ENCODE data around the gene KRT85.

KRT85 gene

DNA sequence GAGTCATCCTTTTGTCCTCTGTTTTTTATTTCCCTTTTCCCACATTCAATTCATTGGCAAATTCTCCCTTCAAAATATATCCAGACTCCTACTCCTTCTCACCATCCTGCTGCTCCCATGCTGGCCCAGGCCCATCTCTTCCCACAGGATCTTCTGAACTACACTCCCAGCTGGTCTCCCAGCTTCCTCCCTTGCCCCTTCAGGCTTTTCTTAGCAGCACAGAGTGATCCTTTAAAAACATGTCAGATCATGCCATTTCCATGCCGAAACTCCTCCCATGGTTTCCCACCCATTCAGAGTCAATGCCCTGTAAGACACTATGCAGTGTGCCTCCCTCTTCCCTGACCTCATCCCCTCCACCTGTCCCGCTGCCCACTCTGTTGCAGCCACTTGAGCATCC, 20.6 kb upstream of the KRT85 start:
- DNase-seq (no peak), ATAC-seq (ENCODE audit: insufficient read depth, low read depth) (no peak)
- H3K4me3 ChIP-seq (ENCODE audit: low read depth in 1 of 2, low read length in 2 of 2), result no peak overlapping the region
- H3K4me2 ChIP-seq (ENCODE audit: insufficient read depth, low read length), result no peak overlapping the region
- H3K4me1 ChIP-seq (ENCODE audit: insufficient read depth, low read length), result no peaks in the 10 kb centered on the region
- H3K79me2 ChIP-seq (ENCODE audit: insufficient read depth, low read length), result no peaks in the 10 kb centered on the region
- H3K9ac ChIP-seq (ENCODE audit: low read depth, low read length), result no peak overlapping the region
- peaks cover 35% of the 10 kb centered on the region for H3K27me3 ChIP-seq (ENCODE audit: insufficient read depth, low read length, poor library complexity)
- TF ChIP-seq, protein P1, sequence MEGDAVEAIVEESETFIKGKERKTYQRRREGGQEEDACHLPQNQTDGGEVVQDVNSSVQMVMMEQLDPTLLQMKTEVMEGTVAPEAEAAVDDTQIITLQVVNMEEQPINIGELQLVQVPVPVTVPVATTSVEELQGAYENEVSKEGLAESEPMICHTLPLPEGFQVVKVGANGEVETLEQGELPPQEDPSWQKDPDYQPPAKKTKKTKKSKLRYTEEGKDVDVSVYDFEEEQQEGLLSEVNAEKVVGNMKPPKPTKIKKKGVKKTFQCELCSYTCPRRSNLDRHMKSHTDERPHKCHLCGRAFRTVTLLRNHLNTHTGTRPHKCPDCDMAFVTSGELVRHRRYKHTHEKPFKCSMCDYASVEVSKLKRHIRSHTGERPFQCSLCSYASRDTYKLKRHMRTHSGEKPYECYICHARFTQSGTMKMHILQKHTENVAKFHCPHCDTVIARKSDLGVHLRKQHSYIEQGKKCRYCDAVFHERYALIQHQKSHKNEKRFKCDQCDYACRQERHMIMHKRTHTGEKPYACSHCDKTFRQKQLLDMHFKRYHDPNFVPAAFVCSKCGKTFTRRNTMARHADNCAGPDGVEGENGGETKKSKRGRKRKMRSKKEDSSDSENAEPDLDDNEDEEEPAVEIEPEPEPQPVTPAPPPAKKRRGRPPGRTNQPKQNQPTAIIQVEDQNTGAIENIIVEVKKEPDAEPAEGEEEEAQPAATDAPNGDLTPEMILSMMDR (IDR thresholded peaks at IDR 0.05; ENCODE audit: borderline replicate concordance, extremely low read depth, low read length, poor library complexity, severe bottlenecking), result no peak
- no peak for TF ChIP-seq EZH2 (IDR thresholded peaks at IDR 0.05; ENCODE audit: borderline replicate concordance, low read depth, low read length, severe bottlenecking)
- no peak overlapping the region for H2AFZ ChIP-seq (ENCODE audit: low read depth, low read length)
- no peaks in the 10 kb centered on the region for H3K36me3 ChIP-seq (ENCODE audit: insufficient read depth, low read length)
- peaks cover 4% of the 10 kb centered on the region for H4K20me1 ChIP-seq (ENCODE audit: insufficient read depth, low read length)
- H3K9me3 ChIP-seq (ENCODE audit: insufficient read depth, low read length, severe bottlenecking), result no peaks in the 10 kb centered on the region
- H3K27ac ChIP-seq (ENCODE audit: low read length), result no peak overlapping the region

DNA sequence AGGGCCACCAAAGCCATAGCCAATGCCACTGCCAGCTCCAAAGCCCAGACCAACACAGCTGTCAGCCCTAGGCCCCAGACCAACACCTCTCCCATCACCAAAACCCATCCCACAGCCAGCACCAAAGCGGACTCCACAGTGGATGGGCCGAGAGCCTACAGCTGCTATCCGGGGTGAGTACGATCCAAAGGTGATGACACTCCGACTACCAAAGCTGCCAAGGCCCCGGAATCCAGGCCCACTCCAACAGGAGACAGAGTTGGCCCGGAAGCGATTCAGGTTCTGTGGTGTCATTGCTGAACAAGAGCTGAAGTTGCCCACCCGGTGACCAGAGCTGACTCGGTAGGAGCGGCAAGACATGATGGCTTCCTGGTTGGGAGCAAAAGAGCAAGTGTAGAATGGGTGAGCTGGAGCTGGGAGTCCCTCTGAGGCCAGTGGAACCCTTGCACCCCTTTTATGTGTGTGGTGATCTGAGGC, 18.0 kb upstream of the KRT85 start, which contains the start of gene KRT84:
Gene KRT84, minus strand, starts transcription at position 427 of the 477 bp plus-strand sequence. Its CDS starts 67 bp downstream, at position 360.
- DNase-seq (no peak), ATAC-seq (ENCODE audit: insufficient read depth, low read depth) (no peak)
- Histone ChIP-seq H3K27ac (ENCODE audit: low read length) (no peak within 1 kb of the TSS), H3K4me3 (ENCODE audit: low read depth in 1 of 2, low read length in 2 of 2) (no peak within 1 kb of the TSS), H3K36me3 (ENCODE audit: insufficient read depth, low read length) (no peaks in the 10 kb centered on the region), H3K4me2 (ENCODE audit: insufficient read depth, low read length) (no peak within 1 kb of the TSS), H3K4me1 (ENCODE audit: insufficient read depth, low read length) (no peaks in the 10 kb centered on the region), H3K79me2 (ENCODE audit: insufficient read depth, low read length) (no peaks in the 10 kb centered on the region), H3K9ac (ENCODE audit: low read depth, low read length) (no peak within 1 kb of the TSS), H3K9me3 (ENCODE audit: insufficient read depth, low read length, severe bottlenecking) (no peaks in the 10 kb centered on the region), H4K20me1 (ENCODE audit: insufficient read depth, low read length) (peaks cover 4% of the 10 kb centered on the region), H2AFZ (ENCODE audit: low read depth, low read length) (no peak within 1 kb of the TSS), H3K27me3 (ENCODE audit: insufficient read depth, low read length, poor library complexity) (peaks cover 44% of the 10 kb centered on the region)
- TF ChIP-seq, protein P1 (IDR thresholded peaks at IDR 0.05; ENCODE audit: borderline replicate concordance, extremely low read depth, low read length, poor library complexity, severe bottlenecking), result no peak
- no peak for TF ChIP-seq EZH2 (IDR thresholded peaks at IDR 0.05; ENCODE audit: borderline replicate concordance, low read depth, low read length, severe bottlenecking)

DNA sequence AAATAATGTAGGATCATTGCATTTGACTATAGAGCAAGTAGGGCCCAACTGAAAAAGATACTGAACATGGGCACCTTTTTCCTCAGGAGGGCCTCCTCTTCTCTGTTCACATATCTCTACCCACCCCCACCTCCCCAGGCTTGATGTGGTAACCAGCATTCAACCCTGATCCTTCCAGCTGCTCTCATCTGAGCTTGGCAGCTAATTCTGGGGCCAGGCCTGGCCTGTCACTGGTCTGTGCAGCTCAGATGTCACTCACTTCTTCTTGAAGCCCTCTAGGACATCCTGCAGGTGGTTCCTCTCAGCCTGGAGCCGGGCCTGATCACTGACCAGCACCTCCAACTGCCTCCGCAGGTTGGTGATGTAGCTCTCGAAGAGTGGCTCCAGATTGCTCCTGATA, 16.1 kb upstream of the KRT85 start:
- H3K27ac ChIP-seq (ENCODE audit: low read length), result no peak overlapping the region
- no peak overlapping the region for H2AFZ ChIP-seq (ENCODE audit: low read depth, low read length)
- no peak overlapping the region for H3K9ac ChIP-seq (ENCODE audit: low read depth, low read length)
- H3K27me3 ChIP-seq (ENCODE audit: insufficient read depth, low read length, poor library complexity), result peaks cover 32% of the 10 kb centered on the region
- DNase-seq (no peak), ATAC-seq (ENCODE audit: insufficient read depth, low read depth) (no peak)
- no peaks in the 10 kb centered on the region for H3K4me1 ChIP-seq (ENCODE audit: insufficient read depth, low read length)
- H3K9me3 ChIP-seq (ENCODE audit: insufficient read depth, low read length, severe bottlenecking), result no peaks in the 10 kb centered on the region
- TF ChIP-seq EZH2 (IDR thresholded peaks at IDR 0.05; ENCODE audit: borderline replicate concordance, low read depth, low read length, severe bottlenecking), result no peak
- TF ChIP-seq, protein P1 (IDR thresholded peaks at IDR 0.05; ENCODE audit: borderline replicate concordance, extremely low read depth, low read length, poor library complexity, severe bottlenecking), result no peak
- no peaks in the 10 kb centered on the region for H4K20me1 ChIP-seq (ENCODE audit: insufficient read depth, low read length)
- no peaks in the 10 kb centered on the region for H3K36me3 ChIP-seq (ENCODE audit: insufficient read depth, low read length)
- no peak overlapping the region for H3K4me3 ChIP-seq (ENCODE audit: low read depth in 1 of 2, low read length in 2 of 2)
- no peaks in the 10 kb centered on the region for H3K79me2 ChIP-seq (ENCODE audit: insufficient read depth, low read length)
- no peak overlapping the region for H3K4me2 ChIP-seq (ENCODE audit: insufficient read depth, low read length)

DNA sequence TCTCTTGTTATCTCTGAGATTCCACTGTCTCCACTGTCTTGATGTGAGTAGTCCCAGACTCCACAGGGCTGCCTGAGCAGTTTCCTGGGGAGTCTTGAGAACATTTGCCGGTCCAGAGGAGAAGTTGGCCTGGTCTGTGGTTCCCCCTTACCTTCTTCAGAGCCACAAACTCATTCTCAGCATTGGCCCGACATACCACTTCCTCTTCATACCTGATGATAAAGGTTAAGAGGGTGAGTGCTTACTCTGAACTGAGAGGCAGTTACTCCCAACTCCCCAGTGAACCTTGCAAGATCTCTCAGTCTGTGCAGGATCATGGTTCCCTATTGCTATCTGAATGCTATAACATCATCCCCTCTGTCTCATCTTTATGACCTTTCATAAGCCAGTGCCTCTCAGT, 15.6 kb upstream of the KRT85 start:
- Histone ChIP-seq H3K4me2 (ENCODE audit: insufficient read depth, low read length) (no peak overlapping the region), H3K79me2 (ENCODE audit: insufficient read depth, low read length) (no peaks in the 10 kb centered on the region), H4K20me1 (ENCODE audit: insufficient read depth, low read length) (no peaks in the 10 kb centered on the region), H3K9ac (ENCODE audit: low read depth, low read length) (no peak overlapping the region), H3K4me1 (ENCODE audit: insufficient read depth, low read length) (no peaks in the 10 kb centered on the region), H3K9me3 (ENCODE audit: insufficient read depth, low read length, severe bottlenecking) (no peaks in the 10 kb centered on the region), H3K27ac (ENCODE audit: low read length) (no peak overlapping the region), H3K36me3 (ENCODE audit: insufficient read depth, low read length) (no peaks in the 10 kb centered on the region), H3K27me3 (ENCODE audit: insufficient read depth, low read length, poor library complexity) (peaks cover 28% of the 10 kb centered on the region), H3K4me3 (ENCODE audit: low read depth in 1 of 2, low read length in 2 of 2) (no peak overlapping the region), H2AFZ (ENCODE audit: low read depth, low read length) (no peak overlapping the region)
- TF ChIP-seq EZH2 (IDR thresholded peaks at IDR 0.05; ENCODE audit: borderline replicate concordance, low read depth, low read length, severe bottlenecking), result no peak
- TF ChIP-seq, protein P1 (IDR thresholded peaks at IDR 0.05; ENCODE audit: borderline replicate concordance, extremely low read depth, low read length, poor library complexity, severe bottlenecking), result no peak
- no peak for DNase-seq
- ATAC-seq (ENCODE audit: insufficient read depth, low read depth), result no peak
